ENCODE data around the gene ITSN1. TPM values are rescaled to one million over a fixed set of nuclear protein-coding genes. Genes with fewer than 3 reads are reported as not detected.

ITSN1 gene
- total RNA-seq, 4 donors from 2014 or later = 29.6 to 42.2 (median 41.1) TPM

GRCh38 chr21:33824156-33824941 lies 182.0 kb downstream of the ITSN1 start:
- Histone ChIP-seq H3K36me3 (no peaks in the 10 kb centered on the region), H3K4me3 (replicated peaks in 1 of 3) (no peak overlapping the region), H3K4me1 (peaks cover 51 to 73% of the 10 kb centered on the region in 2 donors), H3K27me3 (no peaks in the 10 kb centered on the region), H3K9me3 (no peaks in the 10 kb centered on the region), H3K27ac (peak overlapping the region; percentile 38 to 78 (median 73))
- intact Hi-C loops (cut with DNase I) = no loop called here
- TF ChIP-seq CTCF (IDR thresholded peaks at IDR 0.05) (peak in 2 of 6 experiments; percentile 17 to 35), POLR2A (IDR thresholded peaks at IDR 0.05) (no peak)
- peak; percentile 92 to 95 for DNase-seq
- 39 to 42% methylated on average over 11 of the region's 11 CpGs for WGBS, 2 donors

DNA sequence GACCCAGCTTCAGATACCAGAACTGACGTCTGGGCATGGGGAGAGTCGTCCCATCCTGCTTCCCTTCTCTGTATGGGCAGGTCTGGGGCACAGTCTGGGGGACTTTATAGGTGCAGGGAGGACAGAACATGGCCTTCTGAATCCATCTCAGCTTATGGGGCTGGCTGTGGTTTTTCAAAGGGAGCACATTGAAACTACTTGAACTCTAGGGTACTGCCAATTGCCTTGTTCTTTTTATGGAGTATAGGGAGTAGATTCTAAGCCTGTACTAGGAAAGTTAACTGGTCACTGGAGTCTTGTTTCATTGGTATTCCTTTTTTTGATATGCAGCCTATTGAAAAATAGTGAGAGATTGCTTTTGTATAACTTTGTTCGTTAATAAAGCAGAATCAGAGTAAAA lies 183.1 kb downstream of the ITSN1 start:
- Histone ChIP-seq H3K27ac (peak overlapping the region; percentile 29 to 78 (median 73)), H3K4me3 (replicated peaks in 1 of 3) (no peak overlapping the region), H3K36me3 (no peaks in the 10 kb centered on the region), H3K9me3 (no peaks in the 10 kb centered on the region), H3K27me3 (no peaks in the 10 kb centered on the region), H3K4me1 (peaks cover 47 to 67% of the 10 kb centered on the region in 2 donors)
- 79 to 85% methylated on average over 3 of the region's 3 CpGs for WGBS, 2 donors
- no peak for TF ChIP-seq POLR2A (IDR thresholded peaks at IDR 0.05)
- TF ChIP-seq CTCF (IDR thresholded peaks at IDR 0.05) = no peak
- no peak for DNase-seq
- intact Hi-C loops (cut with DNase I) = no loop called here

- DNase-seq = no peak
- Histone ChIP-seq H3K27ac (peak overlapping the region; percentile 29 to 78 (median 73)), H3K9me3 (no peaks in the 10 kb centered on the region), H3K4me3 (replicated peaks in 1 of 3) (no peak overlapping the region), H3K4me1 (peaks cover 44 to 62% of the 10 kb centered on the region in 2 donors), H3K36me3 (no peaks in the 10 kb centered on the region), H3K27me3 (no peaks in the 10 kb centered on the region)
- WGBS, 2 donors = 32 to 38% methylated on average over 2 of the region's 2 CpGs
- TF ChIP-seq POLR2A (IDR thresholded peaks at IDR 0.05) = no peak
- TF ChIP-seq CTCF (IDR thresholded peaks at IDR 0.05) = no peak
- intact Hi-C loops (cut with DNase I) = no loop called here
Measured at GRCh38 chr21:33825915-33826314, 183.6 kb downstream of the ITSN1 start.

DNA sequence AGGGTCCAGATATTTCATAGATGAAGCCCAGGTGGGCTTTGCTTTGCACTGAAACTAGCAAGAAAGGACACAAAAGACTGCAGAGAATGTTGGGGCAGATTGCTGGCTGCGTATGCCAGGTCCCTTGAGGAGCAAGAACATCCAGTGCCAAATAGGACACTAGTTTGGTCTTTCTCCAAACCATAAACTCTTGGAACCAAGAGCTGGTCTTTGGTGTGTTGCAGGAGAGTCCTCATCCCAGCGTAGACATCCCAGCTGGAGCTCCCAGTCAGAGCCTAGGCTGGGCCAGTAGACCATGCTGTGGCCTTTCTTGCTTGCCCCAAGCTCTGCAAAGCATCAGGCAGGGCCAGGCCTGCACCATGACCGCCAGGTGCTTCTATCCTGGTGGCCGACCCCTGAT lies 185.8 kb downstream of the ITSN1 start:
- intact Hi-C loops (cut with DNase I) = no loop called here
- no peak overlapping the region for H3K4me3 ChIP-seq (replicated peaks in 1 of 3)
- no peaks in the 10 kb centered on the region for H3K36me3 ChIP-seq
- DNase-seq = no peak
- TF ChIP-seq CTCF (IDR thresholded peaks at IDR 0.05) (no peak), POLR2A (IDR thresholded peaks at IDR 0.05) (no peak)
- peak overlapping the region in 1 of 3 donors; percentile 20 for H3K27ac ChIP-seq
- no peaks in the 10 kb centered on the region for H3K27me3 ChIP-seq
- 83 to 94% methylated on average over 4 of the region's 4 CpGs for WGBS, 2 donors
- H3K4me1 ChIP-seq = peaks cover 41 to 55% of the 10 kb centered on the region in 2 donors
- H3K9me3 ChIP-seq = no peaks in the 10 kb centered on the region

GRCh38 chr21:33828577-33828976 lies 186.3 kb downstream of the ITSN1 start:
- peak overlapping the region in 1 of 3 donors; percentile 20 for H3K27ac ChIP-seq
- no peak overlapping the region for H3K4me3 ChIP-seq (replicated peaks in 1 of 3)
- no peaks in the 10 kb centered on the region for H3K36me3 ChIP-seq
- no peak for DNase-seq
- 76 to 80% methylated on average over 4 of the region's 4 CpGs for WGBS, 2 donors
- intact Hi-C loops (cut with DNase I) = no loop called here
- H3K4me1 ChIP-seq = peaks cover 38 to 50% of the 10 kb centered on the region in 2 donors
- no peaks in the 10 kb centered on the region for H3K9me3 ChIP-seq
- H3K27me3 ChIP-seq = no peaks in the 10 kb centered on the region
- no peak for TF ChIP-seq POLR2A (IDR thresholded peaks at IDR 0.05)
- TF ChIP-seq CTCF (IDR thresholded peaks at IDR 0.05) = no peak

Measured in thyroid gland (tissue), 4 donors.